ENCODE measurements around the gene WDR90. TPM values are rescaled to one million over a fixed set of nuclear protein-coding genes. Genes with fewer than 3 reads are reported as not detected.

WDR90 gene
- polyA plus RNA-seq, 3 donors from 2014 or later: 1.2 to 2.4 TPM; not detected in 1

DNA sequence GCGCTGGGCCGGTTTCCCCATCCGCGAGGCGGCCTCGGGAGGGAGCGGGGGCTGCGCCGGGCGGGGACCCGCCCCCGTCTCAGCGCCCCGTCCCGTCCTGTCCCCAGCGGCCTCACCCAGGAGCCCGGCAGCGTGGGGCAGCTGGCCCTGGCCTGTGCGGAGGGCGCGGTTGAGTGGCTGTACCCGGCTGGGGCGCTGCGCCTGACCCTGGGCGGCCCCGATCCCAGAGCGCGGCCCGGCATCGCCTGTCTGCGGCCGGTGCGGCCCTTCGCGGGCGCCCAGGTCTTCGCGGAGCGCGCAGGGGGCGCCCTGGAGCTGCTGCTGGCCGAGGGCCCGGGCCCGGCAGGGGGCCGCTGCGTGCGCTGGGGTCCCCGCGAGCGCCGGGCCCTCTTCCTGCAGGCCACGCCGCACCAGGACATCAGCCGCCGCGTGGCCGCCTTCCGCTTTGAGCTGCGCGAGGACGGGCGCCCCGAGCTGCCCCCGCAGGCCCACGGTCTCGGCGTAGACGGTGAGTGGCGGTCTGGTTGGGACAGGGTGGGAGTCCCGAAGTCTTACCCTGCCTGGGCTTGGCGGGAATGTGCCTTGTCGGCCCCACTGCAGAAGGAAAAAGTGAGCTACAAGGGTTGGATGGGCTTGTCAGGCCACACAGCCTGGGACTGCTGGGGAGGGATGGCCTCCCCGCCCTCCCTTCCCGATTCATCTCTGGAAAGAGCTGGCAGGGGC, 66.5 kb downstream of the WDR90 start:
- Mint-ChIP-seq H3K4me1 (peaks cover 8 to 21% of the 10 kb centered on the region in 2 donors), H3K27ac (no peak overlapping the region), H3K36me3 (no peaks in the 10 kb centered on the region), H3K4me3 (peak overlapping the region in 4 of 5 donors; percentile 47 to 76 (median 64)), H3K9me3 (no peaks in the 10 kb centered on the region), H3K27me3 (ENCODE audit: low read depth in 3 of 3) (peaks cover 2 to 9% (median 7%) of the 10 kb centered on the region in 3 donors)
- DNase-seq: peak in 1 of 3 donors; percentile 31

DNA sequence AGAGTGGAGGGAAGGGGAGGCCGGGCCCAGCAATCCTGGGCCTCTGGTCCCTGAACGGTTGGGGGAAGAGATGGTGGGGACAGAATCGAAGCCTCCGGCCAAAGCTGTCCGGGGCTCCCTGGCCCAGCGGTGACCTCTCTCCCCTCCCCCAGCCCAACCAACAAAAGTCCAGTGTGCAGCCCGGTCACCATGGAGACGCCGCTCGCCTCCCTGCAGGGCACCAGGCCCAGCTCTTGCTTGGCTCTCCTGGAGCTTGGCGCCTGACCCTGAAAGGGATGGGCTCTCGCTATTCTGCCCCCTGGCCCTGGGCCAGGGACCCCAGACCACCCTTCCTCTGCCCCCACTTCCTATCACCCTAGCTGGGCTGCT, 67.0 kb downstream of the WDR90 start:
- Mint-ChIP-seq H3K4me3 (peak overlapping the region in 4 of 5 donors; percentile 47 to 76 (median 64)), H3K4me1 (peaks cover 8 to 21% of the 10 kb centered on the region in 2 donors), H3K36me3 (no peaks in the 10 kb centered on the region), H3K27ac (no peak overlapping the region), H3K9me3 (no peaks in the 10 kb centered on the region), H3K27me3 (ENCODE audit: low read depth in 3 of 3) (peaks cover 2 to 7% (median 6%) of the 10 kb centered on the region in 3 donors)
- no peak for DNase-seq

DNA sequence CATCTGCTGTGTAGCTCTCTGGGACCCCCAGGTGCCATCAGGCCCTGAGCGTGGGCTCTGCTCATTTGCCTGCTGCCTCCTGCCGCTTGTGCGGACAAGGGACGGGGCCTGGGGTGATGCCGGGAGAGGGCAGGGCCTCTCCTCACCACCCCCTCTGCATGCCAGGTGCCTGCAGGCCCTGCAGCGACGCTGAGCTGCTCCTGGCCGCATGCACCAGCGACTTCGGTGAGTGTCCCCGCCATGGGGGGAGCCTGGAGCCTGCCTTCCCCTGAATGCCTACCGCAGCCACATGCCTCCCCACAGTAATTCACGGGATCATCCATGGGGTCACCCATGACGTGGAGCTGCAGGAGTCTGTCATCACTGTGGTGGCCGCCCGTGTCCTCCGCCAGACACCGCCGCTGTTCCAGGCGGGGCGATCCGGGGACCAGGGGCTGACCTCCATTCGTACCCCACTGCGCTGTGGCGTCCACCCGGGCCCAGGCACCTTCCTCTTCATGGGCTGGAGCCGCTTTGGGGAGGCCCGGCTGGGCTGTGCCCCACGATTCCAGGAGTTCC, 67.7 kb downstream of the WDR90 start:
- H3K36me3 Mint-ChIP-seq: no peaks in the 10 kb centered on the region
- peak overlapping the region in 2 of 5 donors; percentile 29 to 76 for H3K4me3 Mint-ChIP-seq
- peaks cover 1 to 6% (median 5%) of the 10 kb centered on the region in 3 donors for H3K27me3 Mint-ChIP-seq (ENCODE audit: low read depth in 3 of 3)
- H3K9me3 Mint-ChIP-seq: no peaks in the 10 kb centered on the region
- H3K4me1 Mint-ChIP-seq: peaks cover 8 to 21% of the 10 kb centered on the region in 2 donors
- H3K27ac Mint-ChIP-seq: no peak overlapping the region
- DNase-seq: no peak

Other genes starting within 250 kb of the WDR90 start
- 10 to 100 TPM in 1 of 3 donors, 1 to 10 TPM in 2; 3.6 to 12.9 (median 5.4) TPM for gene DECR2, start 247.5 kb upstream of the WDR90 start, polyA plus RNA-seq
- 1 to 10 TPM in 2 of 3 donors, under 1 TPM in 1; 0.04 to 3.7 (median 1.8) TPM for gene RAB11FIP3, start 223.7 kb upstream of the WDR90 start, polyA plus RNA-seq
- 10 to 100 TPM in 2 of 3 donors, 1 to 10 TPM in 1; 9.2 to 30.7 (median 10.1) TPM for gene CAPN15, start 121.7 kb upstream of the WDR90 start, polyA plus RNA-seq
- not detected for gene PRR35, start 89.0 kb upstream of the WDR90 start, polyA plus RNA-seq
- under 1 TPM in 2 of 3 donors, not detected in 1; 0.42 to 0.61 TPM for gene NHLRC4, start 82.4 kb upstream of the WDR90 start, polyA plus RNA-seq
- gene PIGQ, start 79.4 kb upstream of the WDR90 start, polyA plus RNA-seq: 10 to 100 TPM; 10.5 to 17.7 (median 12.6) TPM
- 10 to 100 TPM in 1 of 3 donors, 1 to 10 TPM in 2; 4.6 to 17.5 (median 5.8) TPM for gene RAB40C, start 59.3 kb upstream of the WDR90 start, polyA plus RNA-seq
- gene WFIKKN1, start 18.4 kb upstream of the WDR90 start, polyA plus RNA-seq: under 1 TPM in 2 of 3 donors, not detected in 1; 0.17 to 0.19 TPM
- gene METTL26, start 13.1 kb upstream of the WDR90 start, polyA plus RNA-seq: 100 to 1,000 TPM in 1 of 3 donors, 10 to 100 TPM in 2; 89.3 to 128 (median 93.9) TPM
- 10 to 100 TPM; 16.8 to 36.3 (median 22.8) TPM for gene MCRIP2, start 7.5 kb upstream of the WDR90 start, polyA plus RNA-seq
- gene RHOT2, start 18.8 kb downstream of the WDR90 start, polyA plus RNA-seq: 10 to 100 TPM; 36.8 to 53.3 (median 43.0) TPM
- gene RHBDL1, start 26.3 kb downstream of the WDR90 start, polyA plus RNA-seq: not detected
- 100 to 1,000 TPM; 183 to 225 (median 194) TPM for gene STUB1, start 31.0 kb downstream of the WDR90 start, polyA plus RNA-seq
- gene JMJD8, start 35.0 kb downstream of the WDR90 start, polyA plus RNA-seq: 10 to 100 TPM; 38.3 to 63.5 (median 47.4) TPM
- gene WDR24, start 41.0 kb downstream of the WDR90 start, polyA plus RNA-seq: 10 to 100 TPM in 1 of 3 donors, 1 to 10 TPM in 2; 4.9 to 15.1 (median 5.2) TPM
- under 1 TPM in 1 of 3 donors, not detected in 2; 0.20 TPM for gene FBXL16, start 56.4 kb downstream of the WDR90 start, polyA plus RNA-seq
- 10 to 100 TPM; 29.6 to 61.7 (median 45.4) TPM for gene METRN, start 65.8 kb downstream of the WDR90 start, polyA plus RNA-seq
- 100 to 1,000 TPM in 1 of 3 donors, 10 to 100 TPM in 2; 71.7 to 110 (median 94.1) TPM for gene ANTKMT, start 71.8 kb downstream of the WDR90 start, polyA plus RNA-seq
- gene CCDC78, start 77.1 kb downstream of the WDR90 start, polyA plus RNA-seq: 1 to 10 TPM in 2 of 3 donors, under 1 TPM in 1; 0.34 to 1.7 (median 1.4) TPM
- gene HAGHL, start 77.7 kb downstream of the WDR90 start, polyA plus RNA-seq: 10 to 100 TPM in 1 of 3 donors, 1 to 10 TPM in 2; 6.4 to 12.0 (median 9.1) TPM
- 10 to 100 TPM in 2 of 3 donors, 1 to 10 TPM in 1; 4.6 to 25.5 (median 17.5) TPM for gene CIAO3, start 91.6 kb downstream of the WDR90 start, polyA plus RNA-seq
- gene MSLN, start 111.4 kb downstream of the WDR90 start, polyA plus RNA-seq: not detected
- gene RPUSD1, start 139.0 kb downstream of the WDR90 start, polyA plus RNA-seq: 10 to 100 TPM; 23.9 to 49.9 (median 27.7) TPM
- gene CHTF18, start 139.3 kb downstream of the WDR90 start, polyA plus RNA-seq: 1 to 10 TPM in 2 of 3 donors, not detected in 1; 6.3 to 9.2 TPM
- gene GNG13, start 151.4 kb downstream of the WDR90 start, polyA plus RNA-seq: not detected

All from immature natural killer cell (primary cell).